SU-DHL-6 (cell line): ENCODE results near the gene LCN9.

Experiments
- H2AFZ ChIP-seq: fragments of 200-600 bp; sonication (generic); 2 replicates; pipeline ENCODE4 v1.6.1; 2014; ENCODE audit warnings: low read depth, mild to moderate bottlenecking, moderate library complexity, mixed read lengths, antibody characterized with exemption, low read length; ENCODE audit not compliant: severe bottlenecking
- H3F3A ChIP-seq: fragments of 200-600 bp; shearing (Covaris generic); 2 replicates; pipeline ENCODE4 v1.6.0; 2016; ENCODE audit warnings: antibody characterized with exemption, mild to moderate bottlenecking; ENCODE audit not compliant: insufficient read depth
- H3K27ac ChIP-seq: fragments of 200-600 bp; sonication (generic); 2 replicates; pipeline ENCODE4 v1.5.1; 2016; ENCODE audit warnings: low read depth, mild to moderate bottlenecking, low read length, moderate library complexity, mixed read lengths
- H3K27me3 ChIP-seq: fragments of 200-600 bp; sonication (generic), shearing (Covaris generic); 2 replicates; pipeline ENCODE4 v1.6.0; 2014; ENCODE audit warnings: mild to moderate bottlenecking, low read length
- H3K36me3 ChIP-seq: fragments of 200-600 bp; sonication (generic); 2 replicates; pipeline ENCODE4 v1.6.1; 2014; ENCODE audit warnings: mild to moderate bottlenecking, low read length, mixed read lengths
- H3K4me2 ChIP-seq: fragments of 300-600, 200-600 bp; shearing (Covaris generic), sonication (generic); 2 replicates; pipeline ENCODE4 v1.6.0; 2014; ENCODE audit warnings: low read length, low read depth, mild to moderate bottlenecking; ENCODE audit not compliant: poor library complexity, severe bottlenecking
- H3K4me3 ChIP-seq: fragments of 200-600 bp; sonication (generic); 2 replicates; pipeline ENCODE4 v1.5.1; 2014; ENCODE audit warnings: antibody characterized with exemption, low read length, mild to moderate bottlenecking, mixed read lengths; ENCODE audit not compliant: insufficient read depth, poor library complexity, severe bottlenecking
- H3K79me2 ChIP-seq: fragments of 200-600 bp; sonication (generic); 2 replicates; pipeline ENCODE4 v1.6.1; 2014; ENCODE audit warnings: mild to moderate bottlenecking, low read length, moderate library complexity; ENCODE audit not compliant: insufficient read depth
- H3K9ac ChIP-seq: fragments of 200-600 bp; sonication (generic); 2 replicates; pipeline ENCODE4 v1.7.0; 2014; ENCODE audit warnings: mild to moderate bottlenecking, low read length
- H3K9me2 ChIP-seq: fragments of 200-600 bp; sonication (generic); replicated peaks from 2 replicates; pipeline ENCODE4 v1.6.1; 2014; ENCODE audit warnings: low read length; ENCODE audit not compliant: insufficient read depth
- H3K9me3 ChIP-seq: fragments of 200-600 bp; sonication (generic); 2 replicates; pipeline ENCODE4 v1.6.1; 2014; ENCODE audit warnings: low read length, mixed read lengths; ENCODE audit not compliant: insufficient read depth
- H4K20me1 ChIP-seq: fragments of 200-600 bp; sonication (generic); 2 replicates; pipeline ENCODE4 v1.6.1; 2014; ENCODE audit warnings: low read depth, mild to moderate bottlenecking, antibody characterized with exemption, low read length, moderate library complexity, mixed read lengths
- CTCF ChIP-seq: fragments of 200-600 bp; sonication (generic); IDR thresholded peaks from one replicate; pipeline ENCODE4 v1.5.1; 2017; ENCODE audit warnings: antibody characterized with exemption, mild to moderate bottlenecking, low read length, moderate library complexity; ENCODE audit not compliant: insufficient read depth, poor library complexity, severe bottlenecking
- EZH2phosphoT487 ChIP-seq: fragments of 200-600 bp; sonication (generic), shearing (Covaris generic); conservative IDR thresholded peaks from 2 replicates; pipeline ENCODE4 v1.6.1; 2018; ENCODE audit warnings: mild to moderate bottlenecking, antibody characterized with exemption, low read length, moderate library complexity, mixed read lengths

Gene LCN9

GRCh38 chr9:135681161-135681560 lies 18.1 kb downstream of the LCN9 start:
- no peak for TF ChIP-seq CTCF
- TF ChIP-seq EZH2phosphoT487: no peak
- H3F3A ChIP-seq: no peaks in the 10 kb centered on the region
- H4K20me1 ChIP-seq: no peaks in the 10 kb centered on the region
- no peak overlapping the region for H2AFZ ChIP-seq
- H3K4me2 ChIP-seq: no peak overlapping the region
- H3K79me2 ChIP-seq: no peaks in the 10 kb centered on the region
- H3K4me3 ChIP-seq: no peak overlapping the region
- H3K9me3 ChIP-seq: no peaks in the 10 kb centered on the region
- no peaks in the 10 kb centered on the region for H3K9me2 ChIP-seq
- no peak overlapping the region for H3K27ac ChIP-seq
- no peaks in the 10 kb centered on the region for H3K27me3 ChIP-seq
- no peaks in the 10 kb centered on the region for H3K36me3 ChIP-seq
- no peak overlapping the region for H3K9ac ChIP-seq

- Histone ChIP-seq H4K20me1 (no peaks in the 10 kb centered on the region), H3K27me3 (no peaks in the 10 kb centered on the region), H3K4me2 (no peak overlapping the region), H3K79me2 (no peaks in the 10 kb centered on the region), H2AFZ (no peak overlapping the region), H3K36me3 (no peaks in the 10 kb centered on the region), H3K9me2 (no peaks in the 10 kb centered on the region), H3K27ac (no peak overlapping the region), H3F3A (no peaks in the 10 kb centered on the region), H3K9ac (no peak overlapping the region), H3K9me3 (no peaks in the 10 kb centered on the region), H3K4me3 (no peak overlapping the region)
- TF ChIP-seq CTCF: no peak
- TF ChIP-seq EZH2phosphoT487: no peak
These were observed 20.4 kb downstream of the LCN9 start for GRCh38 chr9:135683401-135684034.

- Histone ChIP-seq H3K9me2 (no peaks in the 10 kb centered on the region), H3K4me3 (no peak overlapping the region), H3K36me3 (no peaks in the 10 kb centered on the region), H4K20me1 (no peaks in the 10 kb centered on the region), H3K27ac (no peak overlapping the region), H2AFZ (no peak overlapping the region), H3K4me2 (no peak overlapping the region), H3K79me2 (no peaks in the 10 kb centered on the region), H3F3A (no peaks in the 10 kb centered on the region), H3K9me3 (no peaks in the 10 kb centered on the region), H3K9ac (no peak overlapping the region), H3K27me3 (no peaks in the 10 kb centered on the region)
- TF ChIP-seq EZH2phosphoT487 (no peak), CTCF (no peak)
These were observed 21.6 kb downstream of the LCN9 start for GRCh38 chr9:135684691-135685090.

GRCh38 chr9:135687216-135687615 lies 24.1 kb downstream of the LCN9 start:
- no peaks in the 10 kb centered on the region for H3K79me2 ChIP-seq
- no peak overlapping the region for H3K9ac ChIP-seq
- H3F3A ChIP-seq: no peaks in the 10 kb centered on the region
- no peak overlapping the region for H3K4me3 ChIP-seq
- H3K27ac ChIP-seq: no peak overlapping the region
- H2AFZ ChIP-seq: no peak overlapping the region
- no peak overlapping the region for H3K4me2 ChIP-seq
- no peaks in the 10 kb centered on the region for H3K27me3 ChIP-seq
- no peaks in the 10 kb centered on the region for H3K9me2 ChIP-seq
- no peak for TF ChIP-seq CTCF
- H3K36me3 ChIP-seq: no peaks in the 10 kb centered on the region
- no peaks in the 10 kb centered on the region for H3K9me3 ChIP-seq
- no peaks in the 10 kb centered on the region for H4K20me1 ChIP-seq
